ENCODE measurements around the gene TOPBP1. TPM values are rescaled to one million over a fixed set of nuclear protein-coding genes. Genes with fewer than 3 reads are reported as not detected.

The TOPBP1 gene
- total RNA-seq, 1 experiment from 2014 or later = 51.5 TPM

GRCh38 chr3:133608388-133608787 is 53.4 kb downstream of the TOPBP1 start:
- H4K5ac ChIP-seq (ENCODE audit: insufficient read length, low read depth, low read length) = no peak overlapping the region
- H3K9ac ChIP-seq (ENCODE audit: extremely low read depth, insufficient read length, low read length) = no peak overlapping the region
- H3K79me2 ChIP-seq (ENCODE audit: insufficient read depth, low read length) = no peaks in the 10 kb centered on the region
- no peak overlapping the region for H4K8ac ChIP-seq (replicated peaks; ENCODE audit: insufficient read length, low read depth, low read length)
- H2BK5ac ChIP-seq (ENCODE audit: insufficient read length, low read length) = no peak overlapping the region
- peaks cover 17 to 64% (median 53%) of the 10 kb centered on the region in 3 experiments; a peak in 6 of 7 replicates for H3K36me3 Mint-ChIP-seq (ENCODE audit: insufficient read depth in 1 of 3, low read depth in 3 of 3)
- no peaks in the 10 kb centered on the region for H4K20me1 ChIP-seq (ENCODE audit: control insufficient read depth, insufficient read depth, insufficient read length)
- H3K27me3 ChIP-seq (ENCODE audit: insufficient read depth, low read length) = no peaks in the 10 kb centered on the region
- no CpG with 5 or more reads among the region's 2 CpGs for WGBS (ENCODE audit: extremely low coverage, insufficient read length, low lambda C conversion rate)
- no peaks in the 10 kb centered on the region for H3K27me3 Mint-ChIP-seq (ENCODE audit: low read depth)
- no peak overlapping the region for H2AFZ ChIP-seq (ENCODE audit: low read length)
- H3K4me1 ChIP-seq (ENCODE audit: insufficient read depth, low read length) = no peaks in the 10 kb centered on the region
- no peak overlapping the region for H2BK20ac ChIP-seq (ENCODE audit: low read depth, low read length, poor library complexity, severe bottlenecking)
- no peak overlapping the region for H3K56ac ChIP-seq (ENCODE audit: insufficient read length, low read depth, low read length)
- no peak overlapping the region for H2AK5ac ChIP-seq (ENCODE audit: insufficient read length, low read length)
- no peak for DNase-seq
- no peak overlapping the region for H4K91ac ChIP-seq (ENCODE audit: insufficient read length, low read depth, low read length)
- TF ChIP-seq CTCF (conservative IDR thresholded peaks at IDR 0.05) = no peak
- H3K4me3 Mint-ChIP-seq = no peak overlapping the region
- no peak overlapping the region for H3K4me2 ChIP-seq (ENCODE audit: insufficient read depth, insufficient read length, low read length)
- H3K18ac ChIP-seq (ENCODE audit: insufficient read length, low read depth, low read length) = no peak overlapping the region
- no peak overlapping the region for H3K4ac ChIP-seq (ENCODE audit: low read depth, low read length)
- H3K27ac Mint-ChIP-seq = no peak overlapping the region
- H3K9me3 Mint-ChIP-seq = no peaks in the 10 kb centered on the region
- H3K9me3 ChIP-seq (ENCODE audit: control insufficient read depth, low read depth, low read length) = no peaks in the 10 kb centered on the region
- H3K79me1 ChIP-seq (ENCODE audit: insufficient read depth, low read depth, low read length, poor library complexity, severe bottlenecking) = no peaks in the 10 kb centered on the region
- H2BK120ac ChIP-seq (ENCODE audit: low read depth, low read length, poor library complexity, severe bottlenecking) = no peak overlapping the region
- H2BK15ac ChIP-seq (ENCODE audit: low read depth, low read length) = no peak overlapping the region
- no peak overlapping the region for H2BK12ac ChIP-seq (ENCODE audit: insufficient read length, low read depth, low read length)
- no peak overlapping the region for H3K23ac ChIP-seq (ENCODE audit: insufficient read length, low read depth, low read length)
- H3K14ac ChIP-seq (ENCODE audit: insufficient read depth, low read length) = no peak overlapping the region
- H3K4me1 Mint-ChIP-seq = no peaks in the 10 kb centered on the region
- H3K27ac ChIP-seq (ENCODE audit: insufficient read length, low read depth, low read length) = no peak overlapping the region
- H3T11ph ChIP-seq (ENCODE audit: low read length) = no peak overlapping the region
- no peaks in the 10 kb centered on the region for H3K23me2 ChIP-seq (ENCODE audit: insufficient read length, low read depth, low read length, poor library complexity, severe bottlenecking)

Measured in H9 (cell line).